Stimulated activated CD8-positive, alpha-beta memory T cell treated with anti-CD3 and anti-CD28 coated beads, Interleukin-4, amount 100 ng/mL, for 24 hours (primary cell): ENCODE results near the gene MCF2L.

ENCODE experiments used
- DNase-seq: peaks from one replicate; pipeline ENCODE4 v3.0.0-alpha.2; 2020; ENCODE audit warnings: low read depth

The MCF2L gene

GRCh38 chr13:112962911-112963625, 5.9 kb upstream of the MCF2L start:
- DNase-seq, result no peak

GRCh38 chr13:112963641-112964040, 5.4 kb upstream of the MCF2L start:
- DNase-seq, result no peak

GRCh38 chr13:112964971-112965492, 4.0 kb upstream of the MCF2L start:
- no peak for DNase-seq

- DNase-seq, result no peak
Observed at GRCh38 chr13:112965573-112966115, 3.4 kb upstream of the MCF2L start.

GRCh38 chr13:112966776-112967175, 2.2 kb upstream of the MCF2L start:
- DNase-seq, result no peak

- DNase-seq, result no peak
Observed at GRCh38 chr13:112967686-112968379, 1.2 kb upstream of the MCF2L start.

GRCh38 chr13:112968380-112968909, 569 bp upstream of the MCF2L start:
- DNase-seq, result peak; percentile 12

GRCh38 chr13:112969692-112970338, 801 bp downstream of the MCF2L start:
- DNase-seq, result no peak

- no peak for DNase-seq
Observed at GRCh38 chr13:112970552-112971287, 1.7 kb downstream of the MCF2L start.

GRCh38 chr13:112971288-112971643, 2.3 kb downstream of the MCF2L start:
- DNase-seq, result no peak

GRCh38 chr13:112972258-112972657, 3.2 kb downstream of the MCF2L start:
- DNase-seq, result no peak

- DNase-seq, result no peak
Observed at GRCh38 chr13:112972867-112973576, 4.0 kb downstream of the MCF2L start.

- DNase-seq, result no peak
Observed at GRCh38 chr13:112973577-112973951, 4.5 kb downstream of the MCF2L start.

- DNase-seq, result no peak
Observed at GRCh38 chr13:112974125-112974524, 5.1 kb downstream of the MCF2L start.

GRCh38 chr13:112974671-112975070, 5.7 kb downstream of the MCF2L start:
- no peak for DNase-seq

- DNase-seq, result no peak
Observed at GRCh38 chr13:112975401-112975939, 6.5 kb downstream of the MCF2L start.

- DNase-seq, result no peak
Observed at GRCh38 chr13:112976526-112976925, 7.5 kb downstream of the MCF2L start.

- DNase-seq, result no peak
Observed at GRCh38 chr13:112977091-112977490, 8.1 kb downstream of the MCF2L start.

GRCh38 chr13:112977525-112977924, 8.5 kb downstream of the MCF2L start:
- DNase-seq, result no peak

- DNase-seq, result no peak
Observed at GRCh38 chr13:112978561-112979405, 9.8 kb downstream of the MCF2L start.
